ENCODE results near the gene PIGU. TPM values are rescaled to one million over a fixed set of nuclear protein-coding genes. Genes with fewer than 3 reads are reported as not detected.

The PIGU gene
- total RNA-seq, 1 experiment from 2014 or later, result 32.8 TPM

- H3K18ac ChIP-seq (ENCODE audit: insufficient read length, low read depth, low read length), result no peak overlapping the region
- H2BK5ac ChIP-seq (ENCODE audit: insufficient read length, low read length), result no peak overlapping the region
- no peaks in the 10 kb centered on the region for H3K27me3 ChIP-seq (ENCODE audit: insufficient read depth, low read length)
- H3K9ac ChIP-seq (ENCODE audit: extremely low read depth, insufficient read length, low read length), result no peak overlapping the region
- Mint-ChIP-seq H3K27me3 (ENCODE audit: low read depth) (no peaks in the 10 kb centered on the region; the same call in 1 of the 2 replicates), H3K9me3 (no peaks in the 10 kb centered on the region), H3K27ac (no peak overlapping the region; a peak in 1 of 7 replicates), H3K36me3 (ENCODE audit: insufficient read depth in 1 of 3, low read depth in 3 of 3) (peaks cover 0 to 15% (median 6%) of the 10 kb centered on the region in 3 experiments; a peak in 4 of 7 replicates), H3K4me1 (no peaks in the 10 kb centered on the region), H3K4me3 (no peak overlapping the region)
- TF ChIP-seq, protein P1, sequence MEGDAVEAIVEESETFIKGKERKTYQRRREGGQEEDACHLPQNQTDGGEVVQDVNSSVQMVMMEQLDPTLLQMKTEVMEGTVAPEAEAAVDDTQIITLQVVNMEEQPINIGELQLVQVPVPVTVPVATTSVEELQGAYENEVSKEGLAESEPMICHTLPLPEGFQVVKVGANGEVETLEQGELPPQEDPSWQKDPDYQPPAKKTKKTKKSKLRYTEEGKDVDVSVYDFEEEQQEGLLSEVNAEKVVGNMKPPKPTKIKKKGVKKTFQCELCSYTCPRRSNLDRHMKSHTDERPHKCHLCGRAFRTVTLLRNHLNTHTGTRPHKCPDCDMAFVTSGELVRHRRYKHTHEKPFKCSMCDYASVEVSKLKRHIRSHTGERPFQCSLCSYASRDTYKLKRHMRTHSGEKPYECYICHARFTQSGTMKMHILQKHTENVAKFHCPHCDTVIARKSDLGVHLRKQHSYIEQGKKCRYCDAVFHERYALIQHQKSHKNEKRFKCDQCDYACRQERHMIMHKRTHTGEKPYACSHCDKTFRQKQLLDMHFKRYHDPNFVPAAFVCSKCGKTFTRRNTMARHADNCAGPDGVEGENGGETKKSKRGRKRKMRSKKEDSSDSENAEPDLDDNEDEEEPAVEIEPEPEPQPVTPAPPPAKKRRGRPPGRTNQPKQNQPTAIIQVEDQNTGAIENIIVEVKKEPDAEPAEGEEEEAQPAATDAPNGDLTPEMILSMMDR (conservative IDR thresholded peaks at IDR 0.05), result no peak
- no peak overlapping the region for H2BK20ac ChIP-seq (ENCODE audit: low read depth, low read length, poor library complexity, severe bottlenecking)
- H4K91ac ChIP-seq (ENCODE audit: insufficient read length, low read depth, low read length), result no peak overlapping the region
- no peak overlapping the region for H2AFZ ChIP-seq (ENCODE audit: low read length)
- H4K20me1 ChIP-seq (ENCODE audit: control insufficient read depth, insufficient read depth, insufficient read length), result no peaks in the 10 kb centered on the region
- no peak overlapping the region for H3K56ac ChIP-seq (ENCODE audit: insufficient read length, low read depth, low read length)
- H2AK5ac ChIP-seq (ENCODE audit: insufficient read length, low read length), result no peak overlapping the region
- H4K8ac ChIP-seq (replicated peaks; ENCODE audit: insufficient read length, low read depth, low read length), result no peak overlapping the region
- H3K23me2 ChIP-seq (ENCODE audit: insufficient read length, low read depth, low read length, poor library complexity, severe bottlenecking), result no peaks in the 10 kb centered on the region
- H4K5ac ChIP-seq (ENCODE audit: insufficient read length, low read depth, low read length), result no peak overlapping the region
- H3K9me3 ChIP-seq (ENCODE audit: control insufficient read depth, low read depth, low read length), result no peaks in the 10 kb centered on the region
- no peak overlapping the region for H3T11ph ChIP-seq (ENCODE audit: low read length)
- H3K79me2 ChIP-seq (ENCODE audit: insufficient read depth, low read length), result no peaks in the 10 kb centered on the region
- H2BK15ac ChIP-seq (ENCODE audit: low read depth, low read length), result no peak overlapping the region
- no peak overlapping the region for H3K4me2 ChIP-seq (ENCODE audit: insufficient read depth, insufficient read length, low read length)
- no peak overlapping the region for H3K23ac ChIP-seq (ENCODE audit: insufficient read length, low read depth, low read length)
- WGBS (ENCODE audit: extremely low coverage, insufficient read length, low lambda C conversion rate), result no CpG with 5 or more reads among the region's 7 CpGs
- H3K4ac ChIP-seq (ENCODE audit: low read depth, low read length), result no peak overlapping the region
- no peak overlapping the region for H3K14ac ChIP-seq (ENCODE audit: insufficient read depth, low read length)
- H2BK12ac ChIP-seq (ENCODE audit: insufficient read length, low read depth, low read length), result no peak overlapping the region
- DNase-seq, result no peak
- no peak overlapping the region for H2BK120ac ChIP-seq (ENCODE audit: low read depth, low read length, poor library complexity, severe bottlenecking)
- no peaks in the 10 kb centered on the region for H3K79me1 ChIP-seq (ENCODE audit: insufficient read depth, low read depth, low read length, poor library complexity, severe bottlenecking)
- no peak overlapping the region for H3K27ac ChIP-seq (ENCODE audit: insufficient read length, low read depth, low read length)
- no peaks in the 10 kb centered on the region for H3K4me1 ChIP-seq (ENCODE audit: insufficient read depth, low read length)
Measured at GRCh38 chr20:34579979-34580940, 96.6 kb downstream of the PIGU start.
